DLD1 (cell line): ENCODE data around the gene FGF9.

Experiments
- in situ Hi-C: cut with HindIII; loops from 2 replicates; pipeline ENCODE4 v1.10.0; 2017; ENCODE audit warnings: low sequenced_read_pairs

FGF9 gene

DNA sequence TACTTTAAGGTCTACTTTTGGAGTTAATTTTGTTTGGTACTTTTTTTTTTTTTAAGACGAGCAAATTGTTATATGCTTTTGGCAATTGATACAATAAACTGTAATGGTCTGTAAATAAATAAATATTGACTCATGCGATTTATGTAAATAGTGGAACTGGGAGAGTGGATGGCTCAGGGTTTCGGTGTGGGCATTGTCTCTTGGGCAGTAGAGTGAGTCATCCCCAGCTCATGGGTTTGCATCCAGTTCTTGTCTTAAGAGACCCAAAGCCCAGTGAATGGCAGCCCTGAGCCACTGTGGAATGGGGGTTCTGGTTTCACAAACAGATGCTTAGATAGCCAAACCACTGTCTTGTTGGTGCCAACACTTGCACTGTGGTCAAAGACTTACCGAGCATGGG, 33.0 kb downstream of the FGF9 start:
- in situ Hi-C loops, result no loop called here

DNA sequence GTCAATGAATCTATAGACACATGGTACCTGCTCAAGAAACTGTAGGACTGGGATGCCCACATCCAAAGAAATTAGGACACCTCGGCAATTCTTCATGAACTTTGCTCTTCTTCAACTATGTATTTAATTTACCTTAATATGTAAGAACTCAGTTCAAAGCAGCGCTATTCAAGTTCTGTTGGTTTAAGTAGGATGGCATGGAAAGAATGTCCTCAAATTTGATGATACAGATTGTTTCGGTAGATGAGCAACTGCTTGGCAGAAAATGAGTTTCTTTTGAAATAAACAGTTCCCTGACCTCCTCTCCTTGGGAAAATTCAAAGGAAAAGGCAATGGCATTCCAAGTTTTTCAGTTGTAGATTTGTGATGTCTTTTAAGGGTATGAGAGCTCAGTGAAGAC, 36.7 kb downstream of the FGF9 start:
- in situ Hi-C loops, result no loop called here

DNA sequence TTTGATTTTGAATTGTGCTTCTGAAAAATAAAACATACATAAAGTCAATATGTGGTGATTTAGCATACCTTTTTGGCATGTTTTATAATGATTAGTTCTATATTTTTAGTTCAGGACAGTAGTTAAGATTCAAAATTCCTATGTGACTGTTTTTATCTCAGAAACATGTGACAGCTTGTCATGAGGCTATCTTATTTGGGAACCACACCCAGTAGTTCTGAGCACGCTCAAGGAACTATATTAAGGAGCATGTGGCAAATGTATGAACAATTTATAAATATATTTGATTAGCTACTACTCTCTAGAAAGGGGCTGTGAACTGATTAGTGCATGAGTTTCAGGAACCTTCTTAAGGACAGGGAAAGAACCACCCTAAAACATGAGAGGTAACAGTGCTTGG, 38.8 kb downstream of the FGF9 start:
- in situ Hi-C loops, result no loop called here

DNA sequence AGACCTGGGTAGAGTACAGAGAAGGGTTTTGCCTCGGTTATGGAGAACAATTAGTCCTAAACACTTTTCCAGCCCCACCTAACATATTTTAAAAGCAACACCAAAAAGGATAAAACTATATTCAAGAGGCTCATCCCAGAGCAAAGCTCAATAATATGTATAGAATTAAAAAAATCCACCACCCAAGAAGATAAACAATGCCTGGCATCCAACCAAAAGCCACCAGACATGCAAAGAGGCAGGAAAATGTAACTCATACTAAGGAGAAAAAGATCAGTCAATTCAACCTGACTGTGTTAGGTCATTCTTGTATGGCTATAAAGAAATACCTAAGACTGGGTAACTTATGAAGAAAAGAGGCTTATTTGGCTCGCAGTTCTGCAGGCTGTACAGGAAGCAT, 39.3 kb downstream of the FGF9 start:
- in situ Hi-C loops, result no loop called here

DNA sequence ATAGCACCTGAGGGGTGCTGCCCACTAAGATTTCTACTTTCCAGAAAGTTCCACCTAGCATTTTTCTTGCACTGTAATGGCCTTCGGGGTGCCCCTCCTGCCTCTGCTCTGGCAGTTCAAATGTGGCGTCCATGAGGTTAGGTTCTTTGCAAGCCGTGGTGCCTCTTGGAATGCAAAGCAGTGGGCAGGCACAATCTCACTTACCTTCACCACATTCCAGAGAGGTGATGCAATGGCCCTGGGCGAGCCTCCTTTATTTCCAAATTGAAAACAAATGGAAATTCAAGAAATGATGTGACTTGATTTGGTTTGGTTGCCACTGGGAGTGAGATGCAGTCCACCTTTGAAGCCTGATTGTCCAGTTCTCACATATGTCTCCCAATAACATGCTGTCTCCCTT, 46.9 kb downstream of the FGF9 start:
- in situ Hi-C loops, result no loop called here

DNA sequence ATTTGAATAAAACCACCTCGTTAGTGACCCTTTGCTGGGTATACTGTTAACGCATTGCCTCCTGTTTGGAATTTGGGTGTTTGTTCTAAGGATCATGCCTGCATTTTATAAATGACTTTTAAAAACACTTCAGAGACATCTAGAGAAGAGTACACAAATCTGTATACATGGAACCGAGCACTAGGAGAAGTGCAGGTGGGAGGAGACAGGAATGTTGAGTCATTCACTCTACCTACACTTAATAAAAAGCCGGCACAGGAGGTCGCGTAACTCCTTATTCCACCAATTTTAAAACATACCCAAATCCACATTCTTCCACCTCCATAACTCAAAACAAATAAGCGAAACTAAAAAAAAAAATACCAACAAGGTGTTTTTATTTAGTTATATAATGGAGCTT, 48.6 kb downstream of the FGF9 start:
- in situ Hi-C loops, result no loop called here

DNA sequence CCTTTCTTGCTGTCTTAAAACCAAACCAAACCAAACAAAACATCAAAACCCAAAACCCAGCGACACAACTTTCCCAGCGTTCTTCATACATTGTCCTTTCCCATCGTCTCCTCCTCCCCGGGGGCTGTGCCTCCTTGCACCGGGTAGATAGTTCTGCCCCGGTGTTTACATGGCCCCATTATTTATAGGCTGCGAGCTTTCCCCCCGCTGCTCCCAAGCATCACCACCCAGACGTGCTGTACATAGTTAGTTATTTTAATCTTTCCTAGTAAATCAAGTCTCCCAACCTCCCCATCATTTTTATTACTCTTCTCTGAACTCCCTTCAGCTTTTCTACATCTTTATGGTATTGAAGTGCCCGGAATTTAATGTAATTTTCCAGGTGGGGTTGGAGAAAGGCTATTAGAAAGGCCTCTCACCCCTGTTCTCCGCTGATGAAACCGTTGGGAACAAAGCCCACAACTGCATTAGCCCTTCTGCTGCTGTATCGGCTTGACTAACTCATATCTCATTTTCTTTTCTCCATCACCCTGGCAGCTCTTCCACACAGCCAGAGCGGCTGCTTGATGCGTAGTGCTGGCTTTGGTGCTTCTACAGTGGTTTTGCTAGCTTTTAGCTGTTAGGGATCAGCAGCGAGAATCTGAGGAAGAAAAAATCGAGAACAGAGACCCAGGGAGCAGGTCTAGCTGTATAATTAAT, 53.1 kb downstream of the FGF9 start:
- in situ Hi-C loops, result no loop called here

DNA sequence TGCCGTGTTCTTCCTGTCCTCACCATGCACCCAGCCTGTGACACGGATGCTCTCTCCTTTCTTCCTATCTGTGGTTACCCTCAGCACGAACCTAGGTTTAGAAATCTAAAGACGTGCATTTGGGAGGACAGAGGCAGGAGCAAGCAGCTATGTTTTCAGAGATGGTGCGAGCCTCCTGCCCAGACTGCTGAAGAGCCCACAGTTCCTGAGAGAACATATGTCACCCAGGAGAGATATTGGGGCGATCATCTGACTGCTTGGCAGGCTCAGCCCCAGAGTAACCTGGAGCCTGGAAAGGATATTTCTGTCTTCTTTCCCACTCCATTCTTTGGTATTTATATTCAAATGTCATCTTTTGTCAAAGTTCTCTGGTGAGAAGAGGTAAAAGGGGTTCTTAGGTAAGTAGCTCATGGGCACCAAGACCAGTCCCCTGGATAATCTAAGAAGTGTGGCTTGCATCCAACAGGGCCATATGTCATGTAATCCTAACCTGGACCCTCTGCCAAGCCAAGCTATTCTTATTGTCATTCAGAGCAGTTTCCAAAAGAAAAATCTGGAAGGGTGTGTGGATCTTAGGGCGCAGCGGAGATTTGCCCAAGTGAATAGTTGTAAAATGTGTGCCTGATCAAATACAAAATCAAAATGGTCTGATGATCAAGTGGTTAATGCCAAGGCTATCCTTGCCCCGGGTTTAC, 59.5 kb downstream of the FGF9 start:
- in situ Hi-C loops, result no loop called here

DNA sequence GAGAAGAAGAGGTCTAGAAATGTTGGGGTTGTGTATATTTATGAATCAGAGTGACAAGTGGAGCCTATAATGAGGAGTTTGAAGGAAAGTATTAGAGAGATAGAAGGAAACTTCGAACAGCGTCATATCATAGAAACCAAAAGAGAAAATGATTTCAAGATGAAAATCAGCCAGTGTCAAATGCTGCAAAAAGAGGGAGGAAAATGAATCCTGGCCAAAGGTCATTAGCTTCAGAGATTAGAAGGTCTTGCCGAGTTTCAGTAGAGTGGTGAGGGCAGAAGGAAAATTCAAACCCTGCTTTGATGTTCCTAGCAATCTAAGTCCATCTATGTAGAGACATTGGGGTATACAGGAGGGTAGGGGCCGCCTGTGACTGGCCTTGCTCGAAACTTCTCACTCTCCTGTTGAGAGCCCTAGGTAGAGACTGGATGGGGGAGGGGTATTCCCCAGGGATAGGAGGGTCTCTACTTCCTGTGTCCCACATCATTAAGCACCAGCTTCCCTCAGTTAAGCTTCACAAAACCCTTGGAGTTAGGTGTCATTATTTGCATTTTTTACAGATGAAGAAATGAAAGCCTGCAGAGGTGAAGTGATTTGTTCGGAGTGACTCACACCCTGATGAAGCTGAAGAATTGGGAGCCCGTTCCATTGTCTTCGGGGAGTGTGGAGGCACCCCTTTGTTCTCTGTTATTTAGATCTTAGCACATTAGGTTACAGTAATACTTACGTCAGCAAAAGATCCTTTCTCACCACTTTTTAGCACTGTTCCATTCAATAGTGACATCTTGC, 62.8 kb downstream of the FGF9 start:
- in situ Hi-C loops, result no loop called here

DNA sequence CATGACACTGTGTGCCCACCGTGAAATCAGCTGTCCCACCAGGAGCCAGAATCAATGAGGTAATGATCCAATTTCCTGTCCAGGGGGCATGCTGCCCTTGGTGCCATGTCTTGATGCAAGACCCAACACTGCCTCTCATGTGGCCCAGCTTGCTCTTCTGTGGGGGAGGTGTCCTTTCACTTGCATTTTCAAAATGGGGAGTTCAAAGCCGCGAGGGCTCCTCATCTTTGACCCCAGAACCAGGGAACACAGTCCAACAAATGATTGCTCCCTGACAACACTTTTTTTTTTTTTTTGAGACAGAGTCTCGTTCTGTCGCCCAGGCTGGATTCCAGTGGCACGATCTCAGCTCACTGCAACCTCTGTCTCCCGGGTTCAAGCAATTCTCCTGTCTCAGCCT, 64.1 kb downstream of the FGF9 start:
- in situ Hi-C loops, result no loop called here

DNA sequence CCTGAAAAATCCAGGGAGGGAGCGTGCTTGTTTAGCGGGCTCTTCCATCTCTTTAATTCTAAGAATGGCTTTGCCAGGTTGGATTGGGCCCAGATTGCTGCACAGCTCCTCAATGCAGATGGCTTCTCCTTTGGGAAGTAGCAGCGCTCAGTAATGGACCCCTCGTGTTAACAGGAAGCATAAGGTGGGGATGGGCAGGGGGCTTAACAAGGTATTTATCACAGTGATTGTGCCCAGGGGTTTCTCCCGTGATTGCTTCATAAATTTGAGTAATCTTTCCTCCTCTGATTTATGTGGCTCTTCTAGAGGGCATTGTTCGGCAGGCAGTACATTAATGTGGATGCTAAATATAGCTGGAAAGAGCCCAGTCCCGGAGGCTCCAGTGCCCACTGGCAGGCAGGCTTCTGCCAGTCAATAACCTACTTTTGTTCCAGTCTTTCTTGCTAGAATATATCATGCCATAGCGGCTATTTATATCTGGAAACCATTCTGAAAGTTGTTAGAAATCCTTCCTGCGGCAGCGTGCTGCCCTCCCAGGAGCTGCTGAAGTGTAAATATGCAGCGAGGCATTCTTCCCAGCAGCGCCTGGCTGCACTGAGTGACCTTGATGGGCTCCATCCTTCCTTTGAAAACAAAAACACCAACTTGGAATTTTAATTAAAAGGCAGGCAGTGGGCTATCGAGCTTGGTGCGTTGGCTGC, 65.0 kb downstream of the FGF9 start:
- in situ Hi-C loops, result no loop called here

DNA sequence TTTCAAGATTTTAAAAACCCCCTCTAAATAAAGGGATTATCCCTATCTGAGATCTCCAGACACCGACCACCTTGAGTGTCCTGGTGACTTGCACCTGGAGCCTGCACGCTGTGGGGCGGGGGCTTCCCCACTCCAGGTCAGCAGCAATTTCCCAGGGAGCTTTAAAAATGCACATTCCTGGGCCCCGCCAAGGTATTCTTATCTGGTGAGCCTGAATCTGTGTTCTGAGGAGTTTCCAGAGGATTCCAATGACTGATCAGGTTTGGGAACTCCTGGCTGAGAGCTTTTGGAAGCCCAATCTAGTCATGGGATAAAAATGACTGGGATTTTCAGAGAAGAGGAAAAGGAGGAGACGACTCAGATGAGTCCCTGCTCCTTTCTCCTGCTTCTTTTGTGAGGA, 66.1 kb downstream of the FGF9 start:
- in situ Hi-C loops, result no loop called here

DNA sequence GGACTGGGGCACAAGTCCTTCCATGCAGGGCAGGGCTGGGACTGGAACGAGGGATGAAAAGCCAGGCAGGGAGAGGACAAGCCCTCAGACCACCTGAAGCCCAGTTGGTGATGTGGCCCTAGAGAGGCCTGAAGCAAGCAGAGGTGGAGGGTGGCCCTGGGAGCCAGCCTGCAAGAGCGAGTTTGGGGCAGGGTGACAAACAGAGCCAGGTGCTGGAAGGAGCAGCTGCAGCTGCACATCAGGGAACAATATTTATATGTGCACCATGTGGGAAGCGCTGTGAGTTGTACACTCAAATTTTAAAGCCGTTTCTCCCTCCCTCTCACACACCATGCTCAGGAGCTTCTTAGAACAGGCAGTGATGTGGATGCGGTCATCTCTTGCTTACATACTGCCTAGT, 67.8 kb downstream of the FGF9 start:
- in situ Hi-C loops, result no loop called here

DNA sequence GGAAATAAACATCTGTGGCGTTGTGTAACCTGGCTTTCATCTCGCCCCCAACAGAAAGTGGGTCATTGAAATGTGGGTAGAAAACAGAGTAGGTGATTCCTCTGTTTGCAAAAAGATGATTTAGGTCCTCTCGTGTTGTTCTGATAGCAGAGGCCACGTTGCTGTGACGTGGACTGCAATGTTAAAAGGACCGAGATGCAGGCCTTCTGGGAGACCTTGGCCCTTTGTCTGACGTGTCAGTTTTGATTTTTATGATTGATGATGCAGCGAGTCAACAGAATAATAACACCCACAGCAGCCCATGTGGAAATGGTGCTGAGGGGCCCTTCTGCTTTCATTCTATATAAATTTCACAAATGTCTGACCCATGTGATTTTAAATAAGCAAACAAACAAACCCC, 68.9 kb downstream of the FGF9 start:
- in situ Hi-C loops, result no loop called here

DNA sequence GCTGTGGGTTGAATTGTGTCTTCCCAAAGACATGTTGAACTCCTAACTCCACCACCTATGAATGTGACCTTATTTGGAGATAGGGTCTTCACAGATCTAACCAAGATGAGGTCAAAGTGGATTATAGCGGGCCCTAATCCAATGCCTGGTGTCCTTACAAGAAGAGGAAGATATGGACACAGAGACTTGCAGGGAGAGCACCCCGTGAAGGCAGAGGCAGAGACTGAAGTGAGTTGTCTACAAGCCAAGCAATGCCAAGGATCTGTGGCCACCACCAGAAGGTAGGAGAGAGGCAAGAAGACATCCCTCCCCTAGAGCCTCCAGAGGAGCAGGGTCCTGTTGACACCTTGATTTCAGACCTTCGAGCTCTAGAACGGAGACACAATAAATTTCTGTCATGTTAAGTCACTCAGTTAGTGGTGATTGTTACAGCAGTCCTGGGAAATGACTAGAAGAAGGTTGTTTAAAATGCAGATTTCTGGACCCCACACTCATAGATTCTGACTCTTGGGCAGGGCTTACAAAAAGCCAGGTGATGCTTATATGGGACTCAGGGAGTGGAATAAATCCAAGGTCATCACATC, 70.6 kb downstream of the FGF9 start:
- in situ Hi-C loops, result no loop called here

DNA sequence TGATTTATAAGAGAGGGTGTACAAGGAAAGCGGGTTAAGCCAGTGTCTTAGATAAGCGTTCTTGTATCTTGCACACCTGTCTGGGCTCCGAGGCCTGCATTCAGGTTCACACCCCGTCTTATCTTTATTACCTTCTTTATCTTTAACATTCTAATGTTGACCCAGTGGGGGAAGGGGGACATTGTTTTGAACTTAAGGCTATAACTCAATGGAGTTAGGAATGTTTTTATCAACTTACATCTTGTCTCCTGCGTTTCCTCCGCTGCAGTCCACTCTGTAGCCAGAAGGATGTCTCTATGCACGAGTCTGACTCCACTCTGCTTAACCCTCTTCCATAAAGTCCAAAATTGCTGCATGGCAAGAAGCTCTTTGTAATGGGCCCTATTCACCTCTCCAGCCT, 71.2 kb downstream of the FGF9 start:
- in situ Hi-C loops, result no loop called here

DNA sequence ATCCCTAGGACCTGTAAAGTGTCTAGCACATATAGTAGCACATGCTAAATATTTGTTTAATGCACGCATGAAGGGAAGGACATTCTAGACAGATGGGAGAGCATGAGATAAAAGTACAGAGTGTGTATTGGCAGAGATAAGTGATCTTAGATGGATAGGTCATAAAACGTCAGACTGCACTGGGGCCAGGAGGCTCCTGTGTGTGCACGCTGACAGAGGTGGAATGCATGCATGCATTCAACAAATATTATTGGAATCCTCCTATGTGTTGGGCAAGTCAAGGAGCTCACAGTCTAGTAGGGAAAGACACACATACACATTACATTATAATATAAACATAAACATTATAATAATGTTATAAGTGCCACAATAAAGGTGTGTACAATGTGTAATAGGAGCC, 73.3 kb downstream of the FGF9 start:
- in situ Hi-C loops, result no loop called here

DNA sequence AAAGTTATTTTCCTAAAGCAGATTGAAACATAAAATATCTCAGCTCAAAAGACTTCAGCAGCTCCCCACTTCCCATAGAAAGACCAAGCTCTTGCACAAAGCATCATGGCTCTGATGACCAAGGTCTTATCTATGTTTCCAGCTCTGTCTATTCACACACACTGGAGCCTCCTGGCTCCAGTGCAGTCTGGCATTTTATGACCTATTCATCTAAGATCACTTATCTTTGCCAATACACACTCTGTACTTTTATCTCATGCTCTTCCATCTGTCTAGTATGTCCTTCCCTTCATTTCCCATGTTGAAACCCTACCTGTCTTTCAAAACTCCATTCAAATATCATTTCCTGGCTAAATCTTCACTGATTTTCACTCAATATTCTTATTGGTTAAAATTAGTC, 74.4 kb downstream of the FGF9 start:
- in situ Hi-C loops, result no loop called here

DNA sequence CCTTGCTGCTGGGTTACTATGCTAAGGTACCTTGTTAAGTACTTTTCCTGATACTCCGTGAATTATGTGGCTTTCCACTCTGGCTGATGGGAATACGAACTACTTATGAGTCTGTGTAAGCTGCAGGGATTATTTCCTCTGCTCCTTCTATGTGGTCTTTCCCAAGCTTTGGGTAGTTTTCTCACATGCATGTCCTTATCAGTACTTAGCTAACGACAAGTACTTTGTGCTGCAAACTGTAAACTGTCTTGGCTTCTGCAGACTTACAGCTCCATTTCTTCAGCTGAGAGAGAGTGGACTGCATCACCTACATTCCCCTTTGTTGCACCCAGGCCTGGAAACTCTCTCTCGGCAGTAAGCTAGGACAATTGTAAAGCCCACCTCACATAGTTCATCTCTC, 76.6 kb downstream of the FGF9 start:
- in situ Hi-C loops, result no loop called here

DNA sequence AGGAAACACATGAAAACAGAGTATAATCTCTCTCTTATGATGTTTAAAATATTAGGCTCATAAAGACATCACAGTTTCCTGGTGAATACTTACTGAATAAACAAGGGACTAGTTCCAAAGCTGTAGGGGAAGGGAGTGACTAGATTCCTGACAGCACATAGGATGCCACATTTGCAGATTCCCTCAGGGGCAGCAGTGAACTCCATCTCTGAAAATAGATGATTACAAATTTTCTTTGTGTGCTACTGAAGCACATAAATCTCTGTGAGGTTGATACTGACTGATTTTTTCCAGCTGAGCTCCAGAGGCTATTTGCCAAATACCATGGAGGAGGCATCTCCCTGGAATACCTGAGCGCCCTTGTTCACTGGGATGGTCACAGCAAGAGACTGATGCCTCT, 77.3 kb downstream of the FGF9 start:
- in situ Hi-C loops, result no loop called here

DNA sequence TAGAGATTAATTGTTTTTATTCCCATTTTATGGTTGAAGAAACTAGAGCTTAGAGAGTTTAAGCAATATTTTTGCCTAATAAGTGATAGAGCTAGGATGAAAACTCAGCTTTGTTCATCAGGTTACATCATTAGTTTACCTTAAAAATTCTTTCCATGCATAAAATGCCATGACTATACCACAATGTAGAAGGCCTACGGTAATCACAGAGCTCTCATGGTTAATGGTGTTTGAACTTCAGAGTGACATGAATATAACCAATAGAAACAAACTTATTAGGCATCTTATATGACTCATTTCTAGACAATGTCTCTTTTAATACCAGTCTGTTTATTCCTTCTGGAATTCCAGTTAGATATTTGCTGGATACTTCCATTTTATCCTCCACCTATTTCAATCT, 78.5 kb downstream of the FGF9 start:
- in situ Hi-C loops, result no loop called here
